ENCODE measurements around the gene LPO. TPM values are rescaled to one million over a fixed set of nuclear protein-coding genes. Genes with fewer than 3 reads are reported as not detected.

LPO gene
- total and polyA plus RNA-seq, 10 of the 15 experiments (the other 5 are each of a cell fraction or from before 2014, with no cell fraction given), result 0.03 to 0.11 (median 0.06) TPM; not detected in 7

DNA sequence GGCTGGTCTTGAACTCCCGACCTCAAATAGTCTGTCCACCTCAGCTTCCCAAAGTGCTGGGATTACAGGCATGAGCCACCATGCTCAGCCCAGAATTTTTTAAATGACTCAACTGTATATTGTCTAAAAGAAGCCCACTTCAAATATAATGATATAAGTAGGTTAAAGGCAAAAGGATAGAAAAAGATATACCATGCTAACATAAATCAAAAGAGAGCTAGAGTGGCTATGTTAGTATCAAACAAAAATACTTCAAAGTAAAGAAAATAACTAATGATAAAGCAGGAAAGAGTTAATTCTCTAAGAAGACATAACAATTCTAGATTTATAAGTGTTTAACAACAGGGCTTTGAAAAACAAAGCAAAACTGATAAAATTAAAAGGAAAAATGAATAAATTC lies 55.6 kb downstream of the LPO start:
- intact Hi-C loops (cut with micrococcal nuclease; ENCODE audit: unreplicated experiment), result no loop called here
- BruUV-seq (replicated peaks), result no TSS peak
- no peak for FAIRE-seq

More for the DNA sequence above, 55.6 kb downstream of the LPO start:
- Histone ChIP-seq H2AFZ (ENCODE audit: control insufficient read depth, low read depth, low read length) (no peak overlapping the region), H3K27me3 (replicated peaks in 1 of 2; ENCODE audit: control insufficient read depth in 2 of 2, insufficient read depth in 2 of 2, low read length in 1 of 2) (no peaks in the 10 kb centered on the region), H3K9ac (ENCODE audit: control insufficient read depth, insufficient read depth, low read length) (no peak overlapping the region), H3K36me3 (ENCODE audit: control insufficient read depth in 2 of 2, insufficient read depth in 2 of 2, low read length in 1 of 2) (no peaks in the 10 kb centered on the region), H4K20me1 (ENCODE audit: control insufficient read depth, insufficient read depth) (no peaks in the 10 kb centered on the region), H3K4me2 (ENCODE audit: control insufficient read depth, insufficient read depth) (no peak overlapping the region), H3K9me3 (replicated peaks; ENCODE audit: control insufficient read depth, insufficient read depth, low read length) (no peaks in the 10 kb centered on the region), H3K27ac (ENCODE audit: control insufficient read depth, insufficient read depth) (no peak overlapping the region), H3K79me2 (ENCODE audit: control insufficient read depth, insufficient read depth, low read length) (no peaks in the 10 kb centered on the region), H3K4me3 (no peak overlapping the region), H3K4me1 (ENCODE audit: control insufficient read depth, insufficient read depth, low read length) (no peaks in the 10 kb centered on the region)
- ChIA-PET POLR2A (no interaction called here), SMC1A (ENCODE audit: uncharacterized antibody, unreplicated experiment) (interaction anchor here (1.2 kb wide), 1 partner anchor 9 kb away, joined by 3 read pairs; no protein-coding TSS in a partner anchor), RAD21 (ENCODE audit: unreplicated experiment) (no interaction called here), CTCF (interaction anchor here (0.6 to 1.9 kb wide), 3 partner anchors 8 to 44 kb away, joined by 3 to 15 read pairs (median 4); no protein-coding TSS in a partner anchor)
- no peak for TF ChIP-seq SUPT20H (IDR thresholded peaks at IDR 0.05; ENCODE audit: borderline replicate concordance, control insufficient read depth, low read depth, low read length)
- no peak for TF ChIP-seq STAT3 (IDR thresholded peaks at IDR 0.05; ENCODE audit: low read depth, low read length)
- no peak for TF ChIP-seq YBX1 (IDR thresholded peaks at IDR 0.05)
- TF ChIP-seq IRF5 (IDR thresholded peaks at IDR 0.05; ENCODE audit: borderline replicate concordance), result no peak
- no peak for TF ChIP-seq ZBTB40 (IDR thresholded peaks at IDR 0.05; ENCODE audit: borderline replicate concordance)
- TF ChIP-seq ESRRA (IDR thresholded peaks at IDR 0.05; ENCODE audit: low read length), result no peak
- TF ChIP-seq RAD21 (IDR thresholded peaks at IDR 0.05; ENCODE audit: insufficient read depth, low read depth, low read length), result no peak
- no peak for TF ChIP-seq EZH2 (IDR thresholded peaks at IDR 0.05; ENCODE audit: borderline replicate concordance, control insufficient read depth, low read depth, low read length)
- TF ChIP-seq ZNF217 (IDR thresholded peaks at IDR 0.05), result no peak
- TF ChIP-seq, protein P1, sequence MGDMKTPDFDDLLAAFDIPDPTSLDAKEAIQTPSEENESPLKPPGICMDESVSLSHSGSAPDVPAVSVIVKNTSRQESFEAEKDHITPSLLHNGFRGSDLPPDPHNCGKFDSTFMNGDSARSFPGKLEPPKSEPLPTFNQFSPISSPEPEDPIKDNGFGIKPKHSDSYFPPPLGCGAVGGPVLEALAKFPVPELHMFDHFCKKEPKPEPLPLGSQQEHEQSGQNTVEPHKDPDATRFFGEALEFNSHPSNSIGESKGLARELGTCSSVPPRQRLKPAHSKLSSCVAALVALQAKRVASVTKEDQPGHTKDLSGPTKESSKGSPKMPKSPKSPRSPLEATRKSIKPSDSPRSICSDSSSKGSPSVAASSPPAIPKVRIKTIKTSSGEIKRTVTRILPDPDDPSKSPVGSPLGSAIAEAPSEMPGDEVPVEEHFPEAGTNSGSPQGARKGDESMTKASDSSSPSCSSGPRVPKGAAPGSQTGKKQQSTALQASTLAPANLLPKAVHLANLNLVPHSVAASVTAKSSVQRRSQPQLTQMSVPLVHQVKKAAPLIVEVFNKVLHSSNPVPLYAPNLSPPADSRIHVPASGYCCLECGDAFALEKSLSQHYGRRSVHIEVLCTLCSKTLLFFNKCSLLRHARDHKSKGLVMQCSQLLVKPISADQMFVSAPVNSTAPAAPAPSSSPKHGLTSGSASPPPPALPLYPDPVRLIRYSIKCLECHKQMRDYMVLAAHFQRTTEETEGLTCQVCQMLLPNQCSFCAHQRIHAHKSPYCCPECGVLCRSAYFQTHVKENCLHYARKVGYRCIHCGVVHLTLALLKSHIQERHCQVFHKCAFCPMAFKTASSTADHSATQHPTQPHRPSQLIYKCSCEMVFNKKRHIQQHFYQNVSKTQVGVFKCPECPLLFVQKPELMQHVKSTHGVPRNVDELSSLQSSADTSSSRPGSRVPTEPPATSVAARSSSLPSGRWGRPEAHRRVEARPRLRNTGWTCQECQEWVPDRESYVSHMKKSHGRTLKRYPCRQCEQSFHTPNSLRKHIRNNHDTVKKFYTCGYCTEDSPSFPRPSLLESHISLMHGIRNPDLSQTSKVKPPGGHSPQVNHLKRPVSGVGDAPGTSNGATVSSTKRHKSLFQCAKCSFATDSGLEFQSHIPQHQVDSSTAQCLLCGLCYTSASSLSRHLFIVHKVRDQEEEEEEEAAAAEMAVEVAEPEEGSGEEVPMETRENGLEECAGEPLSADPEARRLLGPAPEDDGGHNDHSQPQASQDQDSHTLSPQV (IDR thresholded peaks at IDR 0.05), result no peak
- no peak for TF ChIP-seq HCFC1 (IDR thresholded peaks at IDR 0.05; ENCODE audit: low read length)
- in situ Hi-C loops (cut with MboI), result no loop called here
- DNase-seq (ENCODE audit: low read depth, low spot score) (no peak), ATAC-seq (no peak)
- WGBS (ENCODE audit: insufficient coverage, insufficient replicate concordance, low lambda C conversion rate, missing lambda C conversion rate), result 46% methylated on average over 1 of the region's 1 CpG

Measured in GM12878 (cell line).